A549 treated with DMSO at 1 μM for 4 hours (cell line): Measurements from ENCODE around the gene AGFG1. TPM values are rescaled to one million over a fixed set of nuclear protein-coding genes. Genes with fewer than 3 reads are reported as not detected.

ENCODE experiments used
- total RNA-seq: library from RNA; stranded (reverse); fragments of 200-300 nt; extraction: Qiagen RNA extraction; gene quantifications from 5 replicates; pipeline ENCODE4 v1.2.3, GENCODE V29; 2022; ENCODE audit warnings: low read depth

Gene AGFG1
- 105 to 141 TPM (median 128 TPM) in 5 replicates for total RNA-seq

GRCh38 chr2:227471924-227472264 lies at the start of gene AGFG1:
TSS of gene AGFG1 (plus strand) at chr2:227472156. CDS start at chr2:227472422, 266 bp downstream.

GRCh38 chr2:227598835-227599503 lies 127.0 kb downstream of the AGFG1 start, which contains the start of gene SCYGR2:
TSS of gene SCYGR2 (plus strand) at chr2:227598893. CDS start at chr2:227598893, 0 bp downstream.

Other genes starting within 250 kb of the AGFG1 start
- 107 to 119 TPM (median 114 TPM) in 5 replicates for gene MFF, start 146.9 kb upstream of the AGFG1 start, total RNA-seq
- 8.0 to 11.5 TPM (median 10.6 TPM) in 5 replicates for gene TM4SF20, start 92.8 kb upstream of the AGFG1 start, total RNA-seq
- not detected in 5 replicates for gene SCYGR1, start 84.2 kb upstream of the AGFG1 start, total RNA-seq
- not detected in 5 replicates for gene SCYGR2, start 126.7 kb downstream of the AGFG1 start, total RNA-seq
- not detected in 5 replicates for gene SCYGR3, start 142.7 kb downstream of the AGFG1 start, total RNA-seq
- not detected in 5 replicates for gene SCYGR4, start 145.3 kb downstream of the AGFG1 start, total RNA-seq
- gene SCYGR5, start 194.6 kb downstream of the AGFG1 start, total RNA-seq, result not detected in 5 replicates
- 2.5 to 3.8 TPM (median 3.2 TPM) in 5 replicates for gene SLC19A3, start 245.9 kb downstream of the AGFG1 start, total RNA-seq